Measurements from ENCODE around the gene COPZ1. TPM values are rescaled to one million over a fixed set of nuclear protein-coding genes. Genes with fewer than 3 reads are reported as not detected.

The COPZ1 gene
- total RNA-seq, 2 experiments from 2014 or later: 106 to 107 TPM

DNA sequence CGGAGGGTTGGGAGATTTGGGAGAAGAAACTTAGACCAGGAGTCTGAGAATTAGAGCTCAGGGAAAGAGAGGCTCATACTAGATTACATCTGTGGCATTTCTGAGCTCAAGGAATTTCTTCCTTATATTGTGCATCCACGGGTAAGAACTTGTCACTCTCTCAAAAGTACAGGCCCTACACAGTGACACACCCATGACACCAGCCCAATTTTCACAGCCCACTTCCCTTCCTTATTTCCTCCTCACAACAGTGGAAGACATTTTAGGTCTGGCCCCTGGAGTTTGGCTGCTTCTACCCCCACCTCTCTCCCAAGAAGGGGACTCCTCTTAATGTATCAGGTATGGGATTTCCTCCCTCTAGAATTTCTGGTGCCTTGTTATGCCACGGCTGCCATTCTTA lies 68.8 kb downstream of the COPZ1 start:
- CTCF ChIA-PET: interaction anchor here (0.6 to 3.5 kb wide), 6 partner anchors 10 to 46 kb away, joined by 3 to 17 read pairs (median 5); partner anchors contain the start of gene ITGA5
- POLR2A ChIA-PET: no interaction called here

DNA sequence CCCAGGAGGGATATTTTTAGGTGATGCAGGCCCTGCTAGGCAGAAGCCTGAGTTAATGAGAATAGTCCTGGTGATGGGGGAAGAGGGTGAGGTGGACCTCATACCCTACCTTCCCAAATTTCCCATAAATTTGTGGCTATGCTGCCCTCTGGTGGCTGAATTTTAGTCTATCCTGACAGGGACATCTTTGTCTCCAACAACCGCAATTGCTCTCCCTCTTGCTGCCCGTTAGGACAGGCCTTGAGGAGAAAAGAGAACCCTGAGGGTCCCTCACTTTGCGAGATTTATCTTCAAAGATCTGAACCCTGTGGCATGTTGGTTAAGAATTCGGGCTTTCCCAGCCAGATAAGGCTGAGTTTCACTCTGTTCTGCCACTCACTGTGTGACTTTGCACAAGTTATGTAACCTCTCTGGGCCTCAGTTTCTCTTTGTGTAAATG lies 69.4 kb downstream of the COPZ1 start:
- CTCF ChIA-PET: interaction anchor here (1.1 to 3.5 kb wide), 3 partner anchors 9 to 22 kb away, joined by 3 to 17 read pairs (median 6); no protein-coding TSS in a partner anchor
- POLR2A ChIA-PET: no interaction called here

DNA sequence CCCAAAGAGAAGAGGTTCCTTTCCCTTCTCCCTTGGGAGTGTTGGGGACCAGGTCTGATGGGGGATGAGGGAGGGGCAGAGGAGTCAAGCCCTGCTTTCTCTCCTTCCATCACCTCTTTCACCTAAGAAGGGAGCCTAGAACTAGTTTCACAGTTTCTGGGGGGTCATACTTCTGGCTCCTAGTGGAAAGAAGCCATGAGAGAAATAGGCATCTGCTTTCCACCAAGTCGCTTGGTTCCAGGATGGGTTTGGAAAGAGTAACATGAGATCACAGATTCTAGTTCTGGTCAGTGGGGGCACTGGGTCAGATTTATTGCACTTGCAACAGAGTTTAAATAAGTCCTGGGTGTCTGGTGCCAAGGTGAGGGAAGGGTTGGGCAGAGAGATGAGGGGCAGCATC lies 70.1 kb downstream of the COPZ1 start:
- ChIA-PET POLR2A (no interaction called here), CTCF (interaction anchor here (1.3 to 11.4 kb wide), 2 partner anchors 9 to 43 kb away, joined by 5 to 165 read pairs; no protein-coding TSS in a partner anchor)

DNA sequence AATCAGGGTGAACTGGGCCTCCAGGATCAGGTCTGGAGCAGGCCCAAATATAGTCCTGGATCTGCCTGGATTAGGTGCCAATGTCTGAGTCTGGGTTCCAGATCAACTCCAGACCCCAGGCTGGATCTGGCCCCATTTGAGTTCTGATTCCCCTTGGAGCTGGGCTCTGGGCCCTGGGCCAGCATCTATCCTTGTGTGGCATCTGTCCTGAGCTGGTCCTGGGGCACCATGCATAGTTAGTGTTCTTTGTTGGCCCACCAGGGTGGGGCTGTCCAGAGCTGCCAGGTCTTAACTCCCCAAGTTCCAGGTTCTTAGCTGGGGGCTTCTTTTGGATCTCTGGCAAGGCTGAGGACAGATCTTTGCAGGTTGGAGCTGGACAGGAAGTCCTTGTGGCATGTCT lies 70.6 kb downstream of the COPZ1 start:
- POLR2A ChIA-PET: interaction anchor here (0.6 kb wide), 1 partner anchor 20 kb away, joined by 3 read pairs; no protein-coding TSS in a partner anchor
- CTCF ChIA-PET: interaction anchor here (0.7 to 11.4 kb wide), 6 partner anchors 8 to 43 kb away, joined by 3 to 165 read pairs (median 4); no protein-coding TSS in a partner anchor

DNA sequence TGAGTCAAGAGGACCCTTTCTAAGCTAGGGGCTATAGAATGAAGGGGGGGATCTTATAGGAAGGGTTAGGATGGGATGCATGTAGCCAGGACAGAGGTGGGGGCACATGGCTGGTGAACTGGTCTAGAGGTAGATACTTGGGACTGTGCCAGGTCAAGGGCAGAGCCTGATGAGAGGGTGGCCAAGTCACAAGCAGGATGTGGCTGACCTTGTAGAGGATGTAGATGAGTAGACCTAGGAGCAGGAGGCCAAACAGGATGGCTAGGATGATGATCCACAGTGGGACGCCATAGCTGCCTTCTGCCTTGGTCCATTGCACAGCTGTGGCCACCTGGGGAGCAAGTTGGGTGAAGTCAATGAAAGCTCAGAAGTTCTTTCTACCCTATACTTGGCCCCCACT lies 72.2 kb downstream of the COPZ1 start:
- CTCF ChIA-PET: interaction anchor here (1.3 to 11.4 kb wide), 4 partner anchors 14 to 41 kb away, joined by 4 to 165 read pairs (median 8); no protein-coding TSS in a partner anchor

DNA sequence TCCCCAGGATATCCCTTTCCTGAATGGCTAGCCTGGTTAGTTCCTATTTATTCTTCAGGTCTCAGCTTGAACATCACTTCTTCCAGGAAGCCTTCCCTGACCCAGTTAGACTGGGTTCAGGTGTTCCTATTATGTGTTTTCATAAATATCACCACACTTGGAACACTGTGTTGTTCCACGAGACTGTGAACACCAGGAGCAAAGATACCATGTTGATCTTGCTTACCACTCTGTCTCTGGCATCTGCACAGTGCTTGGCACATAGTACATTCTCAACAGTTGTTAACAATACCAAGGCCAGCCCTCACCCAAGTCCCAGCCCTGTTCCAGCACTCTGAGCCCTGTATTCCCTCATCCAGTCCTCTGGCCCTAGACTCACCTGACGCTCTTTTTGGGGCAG lies 73.3 kb downstream of the COPZ1 start:
- POLR2A ChIA-PET: no interaction called here
- CTCF ChIA-PET: interaction anchor here (0.6 to 11.4 kb wide), 11 partner anchors 8 to 79 kb away, joined by 4 to 165 read pairs (median 15); partner anchors contain the start of gene ITGA5

More for the DNA sequence above, 72.2 kb downstream of the COPZ1 start:
- POLR2A ChIA-PET: interaction anchor here (0.5 kb wide), 1 partner anchor 77 kb away, joined by 4 read pairs; no protein-coding TSS in a partner anchor

DNA sequence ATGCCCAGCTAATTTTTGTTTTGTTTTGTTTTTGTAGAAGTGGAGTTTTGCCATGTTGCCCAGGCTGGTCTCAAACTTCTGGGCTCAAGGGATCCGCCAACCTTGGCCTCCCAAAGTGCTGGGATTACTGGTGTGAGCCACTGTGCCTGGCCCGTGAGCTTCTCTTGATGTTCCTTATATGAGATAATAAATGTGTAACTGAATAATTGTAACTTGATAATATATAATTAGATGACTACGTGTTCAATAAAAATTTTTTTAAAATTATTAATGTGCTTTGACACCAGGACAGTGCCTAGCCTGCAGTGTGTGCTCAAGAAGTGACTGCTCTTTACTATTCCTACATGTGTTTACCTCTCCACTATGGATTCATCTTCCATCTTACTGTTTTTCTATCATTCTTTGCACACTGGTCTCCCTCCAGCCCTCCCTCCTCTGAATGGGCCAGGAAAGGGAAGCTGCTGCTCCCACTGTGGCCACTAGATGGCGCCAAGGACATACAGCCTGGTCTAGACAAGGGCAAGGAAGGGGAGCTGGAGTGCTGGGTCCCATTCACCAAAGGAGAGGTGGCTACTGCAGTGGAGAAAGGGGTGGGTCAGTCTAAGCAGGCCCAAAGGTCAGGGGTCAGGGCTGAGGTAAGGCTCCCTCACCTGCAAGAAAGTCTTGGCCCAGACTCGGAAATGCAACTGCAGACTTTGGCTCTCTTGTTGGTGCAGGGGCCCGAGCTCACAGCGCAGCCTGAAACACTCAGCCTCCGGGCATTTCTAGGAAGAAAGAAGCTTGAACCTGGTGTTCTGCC lies 74.3 kb downstream of the COPZ1 start:
- ChIA-PET POLR2A (interaction anchor here (0.5 to 1.2 kb wide), 5 partner anchors 12 to 84 kb away, joined by 3 to 4 read pairs (median 3); partner anchors contain the start of gene ITGA5), CTCF (interaction anchor here (0.5 to 11.4 kb wide), 33 partner anchors 9 to 1443 kb away, joined by 3 to 165 read pairs (median 5); partner anchors contain the start of genes COPZ1, ITGA5 and NCKAP1L)

DNA sequence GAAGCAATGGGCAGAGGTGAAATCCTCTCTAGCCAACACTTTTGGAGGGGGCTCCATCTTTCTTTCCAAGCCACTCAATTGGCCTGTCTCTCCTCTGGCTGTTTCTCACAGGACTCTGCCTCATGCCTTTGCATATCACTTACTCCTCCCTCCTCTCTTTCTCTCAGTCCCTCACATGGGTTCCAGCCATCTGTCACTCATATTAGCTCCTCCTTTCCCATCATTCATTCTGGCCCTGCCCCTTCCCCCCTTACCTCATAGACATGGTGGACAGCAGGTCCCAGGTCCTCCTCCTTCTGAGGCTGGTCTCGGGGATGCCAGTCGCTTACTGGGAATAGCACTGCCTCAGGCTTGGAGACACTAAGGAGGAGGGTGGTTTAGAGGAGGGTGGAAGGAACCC lies 76.2 kb downstream of the COPZ1 start:
- CTCF ChIA-PET: interaction anchor here (0.6 to 11.4 kb wide), 4 partner anchors 15 to 37 kb away, joined by 3 to 165 read pairs (median 75); partner anchors contain the start of gene ITGA5
- POLR2A ChIA-PET: no interaction called here

Other genes starting within 250 kb of the COPZ1 start
- 10 to 100 TPM; 23.6 TPM for gene SMUG1, start 136.1 kb upstream of the COPZ1 start, total RNA-seq
- 10 to 100 TPM; 89.8 to 94.5 TPM for gene CBX5, start 45.0 kb upstream of the COPZ1 start, total RNA-seq
- 1,000 to 10,000 TPM; 1,950 to 1,952 TPM for gene HNRNPA1, start 44.4 kb upstream of the COPZ1 start, total RNA-seq
- not detected for gene NFE2, start 24.1 kb upstream of the COPZ1 start, total RNA-seq
- gene GPR84, start 39.4 kb downstream of the COPZ1 start, total RNA-seq: under 1 TPM; 0.11 to 0.31 TPM
- gene ZNF385A, start 59.6 kb downstream of the COPZ1 start, total RNA-seq: under 1 TPM; 0.52 to 0.63 TPM
- gene ITGA5, start 94.1 kb downstream of the COPZ1 start, total RNA-seq: 10 to 100 TPM; 22.1 to 22.6 TPM
- 1 to 10 TPM; 9.1 to 10.0 TPM for gene GTSF1, start 148.5 kb downstream of the COPZ1 start, total RNA-seq
- gene NCKAP1L, start 172.6 kb downstream of the COPZ1 start, total RNA-seq: 10 to 100 TPM; 79.8 to 81.5 TPM
- gene PDE1B, start 224.5 kb downstream of the COPZ1 start, total RNA-seq: 1 to 10 TPM; 6.8 to 7.3 TPM